Small intestine (tissue), 7 donors: ENCODE measurements around the gene C14orf93. TPM values are rescaled to one million over a fixed set of nuclear protein-coding genes. Genes with fewer than 3 reads are reported as not detected.
"Not testable (repeated sequence)": the region's sequence is repeated elsewhere in the genome, so short reads cannot be mapped to it uniquely, and the experiment has no call there.

Experiments used
- DNase-seq, 2 donors: peaks; one replicate each; pipeline versions ENCODE4 v3.0.0 to v3.0.0-alpha.2; 2013
- FAIRE-seq: peaks from 2 replicates; lab custom pipeline; 2012; peaks lifted over from hg19 to GRCh38; lab: Jason Lieb, UNC
- H3K27ac ChIP-seq, 3 donors: one replicate each; pipeline ENCODE4 v1.5.1; 2013; ENCODE audit warnings: low read length in 2 of 3, mild to moderate bottlenecking in 2 of 3, control low read depth in 1 of 3, inconsistent platforms in 1 of 3, low read depth in 1 of 3, moderate library complexity in 1 of 3
- H3K27me3 ChIP-seq, 3 donors: one replicate each; pipeline ENCODE4 v1.6.1; 2013; ENCODE audit warnings: low read length in 3 of 3, inconsistent platforms in 1 of 3; ENCODE audit not compliant: control insufficient read depth in 3 of 3, insufficient read depth in 3 of 3
- H3K36me3 ChIP-seq, 3 donors: one replicate each; pipeline ENCODE4 v1.6.1; 2013; ENCODE audit warnings: low read length in 3 of 3, inconsistent platforms in 1 of 3, low read depth in 1 of 3, mild to moderate bottlenecking in 1 of 3, moderate library complexity in 1 of 3; ENCODE audit not compliant: control insufficient read depth in 3 of 3, insufficient read depth in 2 of 3
- H3K4me1 ChIP-seq, 3 donors: one replicate each; pipeline ENCODE4 v1.6.1; 2013; ENCODE audit warnings: low read length in 2 of 3, inconsistent platforms in 1 of 3, low read depth in 1 of 3, mild to moderate bottlenecking in 1 of 3, moderate library complexity in 1 of 3; ENCODE audit not compliant: control insufficient read depth in 3 of 3, insufficient read depth in 2 of 3
- H3K4me3 ChIP-seq, 3 donors: one replicate each; pipeline ENCODE4 v1.5.1; 2013; ENCODE audit warnings: low read length in 3 of 3, control low read depth in 1 of 3, inconsistent platforms in 1 of 3, low read depth in 1 of 3, mild to moderate bottlenecking in 1 of 3, moderate library complexity in 1 of 3
- H3K9me3 ChIP-seq, 2 donors: one replicate each; pipeline ENCODE4 v1.6.1; 2013; ENCODE audit warnings: low read depth in 1 of 2, low read length in 1 of 2; ENCODE audit not compliant: control insufficient read depth in 2 of 2, insufficient read depth in 1 of 2
- WGBS, 3 donors: extraction: QIAGEN DNeasy Blood & Tissue Kit; methylation state at CpG; one replicate each; pipeline ENCODE4 v1.1.7; 2013; 5-methylcytosine and 5-hydroxymethylcytosine counted together
- polyA plus RNA-seq, 4 donors: library from polyadenylated mRNA; stranded (reverse) in 3 of 4; unstranded in 1 of 4; fragments of 200-250 nt in 3 of 4; fragments of 120-200 nt in 1 of 4; gene quantifications; one replicate each; pipeline versions ENCODE4 v1.2.1 to v1.2.3, GENCODE V29; 2013
- donor health status: healthy with polysubstance abuse.
- donor health status: control.
- donor health status: control.
- donor health status: Bipolar disorder and iron deficiency.
- donor health status: healthy.

Gene C14orf93
- polyA plus RNA-seq, 4 donors, result 4.9 to 17.0 (median 7.9) TPM

DNA sequence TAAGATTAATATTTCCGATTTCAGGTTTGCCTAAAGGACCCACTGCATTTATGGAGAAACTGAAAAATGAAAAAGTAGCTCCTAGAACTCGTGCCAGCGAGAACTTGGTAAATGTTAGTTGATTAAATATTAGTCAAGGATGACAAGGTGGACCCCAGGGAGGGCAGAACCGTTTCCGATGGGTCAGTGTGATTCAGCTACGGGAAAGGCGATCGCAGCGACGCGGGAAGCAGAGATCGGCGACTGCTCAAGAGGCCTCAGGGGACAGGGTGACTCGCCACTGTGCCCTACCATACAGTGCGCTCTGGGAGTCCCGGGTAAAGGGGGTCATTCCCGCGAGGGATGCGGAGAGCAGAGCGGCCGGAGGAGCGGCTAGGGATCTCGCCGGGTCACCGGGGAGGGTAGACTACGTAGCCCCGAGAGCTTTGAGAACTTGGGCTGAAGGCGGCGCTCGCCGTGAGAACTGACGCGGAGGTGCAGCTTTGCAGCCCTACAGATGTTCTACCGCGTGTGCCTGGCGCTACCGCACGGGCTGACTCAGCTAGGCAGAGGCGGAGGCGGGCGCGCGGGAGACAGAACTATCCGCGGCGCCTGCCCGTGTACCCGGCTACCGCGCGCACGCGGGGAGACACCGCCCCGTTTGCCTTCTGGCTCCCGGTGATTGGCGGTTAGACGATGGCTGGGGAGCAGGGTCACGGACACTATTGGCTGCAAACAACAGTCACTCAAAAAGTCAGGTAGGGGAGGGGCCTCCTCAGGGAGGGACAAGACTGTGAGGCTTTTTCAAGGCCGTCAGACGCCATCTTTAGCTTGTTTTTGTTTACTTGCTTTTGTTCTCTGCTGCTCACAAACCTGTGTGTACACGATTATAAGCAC is 3.2 kb downstream of the C14orf93 start:
- Histone ChIP-seq H3K36me3 (no peaks in the 10 kb centered on the region), H3K9me3 (no peaks in the 10 kb centered on the region), H3K27ac (peak overlapping the region; percentile 91 to 99 (median 91)), H3K4me3 (peak overlapping the region; percentile 50 to 72 (median 66)), H3K4me1 (peaks cover 0 to 20% (median 3%) of the 10 kb centered on the region in 3 donors), H3K27me3 (no peaks in the 10 kb centered on the region)
- no peak for FAIRE-seq
- WGBS, 3 donors, result 0 to 1% (median 1%) methylated on average over 59 to 62 of the region's 62 CpGs
- peak; percentile 98 to 99 for DNase-seq

DNA sequence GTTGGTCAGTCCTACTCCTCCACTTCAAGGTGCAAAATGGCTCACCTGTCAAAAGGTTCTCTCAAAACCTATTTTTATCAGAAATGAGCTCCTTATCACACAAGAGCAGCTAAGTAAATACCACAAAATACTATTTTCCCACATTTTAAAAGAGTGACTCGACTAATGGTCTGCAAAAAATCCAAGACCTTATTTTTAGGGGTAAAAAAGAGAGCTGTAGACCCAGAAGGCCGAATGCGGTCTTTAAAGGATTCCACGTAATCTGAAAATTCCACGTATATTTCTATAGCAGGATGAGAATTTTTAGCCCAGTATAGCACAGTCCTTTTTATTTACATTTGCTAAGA is 3.8 kb downstream of the C14orf93 start:
- Histone ChIP-seq H3K27ac (peak overlapping the region; percentile 91 to 99 (median 91)), H3K4me3 (peak overlapping the region in 2 of 3 donors; percentile 66 to 72), H3K9me3 (no peaks in the 10 kb centered on the region), H3K4me1 (peaks cover 0 to 20% (median 3%) of the 10 kb centered on the region in 3 donors), H3K27me3 (no peaks in the 10 kb centered on the region), H3K36me3 (no peaks in the 10 kb centered on the region)
- 42 to 44% (median 43%) methylated on average over 5 of the region's 5 CpGs for whole genome bisulfite sequencing, 3 donors
- DNase-seq (peak in 1 of 2 donors; percentile 28), FAIRE-seq (no peak)

DNA sequence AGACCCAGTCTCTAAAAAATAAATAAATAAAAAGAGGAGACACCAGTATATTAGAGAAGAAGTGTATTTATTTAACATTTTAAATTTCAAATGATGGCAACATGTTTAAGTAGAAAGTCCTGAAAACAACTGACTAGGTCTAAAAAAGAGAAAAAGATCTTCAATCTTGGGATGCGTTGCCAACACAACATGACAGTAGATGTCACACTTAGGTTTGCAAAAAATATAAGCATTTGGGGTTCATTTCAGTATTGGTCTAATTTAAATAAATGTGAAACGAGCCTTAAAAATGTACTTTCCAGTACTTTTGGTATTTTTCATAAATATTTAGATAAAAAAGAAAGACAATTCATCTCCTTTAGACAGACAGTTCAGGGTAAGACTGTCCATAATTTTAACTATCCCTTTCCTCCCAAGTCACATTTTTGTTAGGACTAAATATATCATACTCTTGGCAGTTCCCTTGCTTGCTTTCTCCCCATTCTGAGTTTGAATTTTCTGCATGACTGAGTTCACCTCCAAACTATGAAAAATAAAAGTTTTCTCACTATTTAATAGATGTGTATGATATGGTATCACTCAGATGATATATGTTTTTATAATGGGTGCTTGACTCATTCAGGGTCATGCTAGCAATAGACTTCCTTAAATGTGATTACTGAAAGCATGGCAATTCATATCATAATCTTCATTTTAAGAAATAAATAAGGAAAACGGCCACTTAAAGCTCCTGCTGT is 4.3 kb downstream of the C14orf93 start:
- no peak for DNase-seq
- H3K4me3 ChIP-seq, result peak overlapping the region in 2 of 3 donors; percentile 11 to 72
- H3K9me3 ChIP-seq, result no peaks in the 10 kb centered on the region
- H3K27me3 ChIP-seq, result no peaks in the 10 kb centered on the region
- no peaks in the 10 kb centered on the region for H3K36me3 ChIP-seq
- peaks cover 0 to 20% (median 3%) of the 10 kb centered on the region in 3 donors for H3K4me1 ChIP-seq
- 67 to 71% (median 68%) methylated on average over 3 of the region's 3 CpGs for WGBS, 3 donors
- H3K27ac ChIP-seq, result peak overlapping the region in 2 of 3 donors; percentile 8 to 91
- FAIRE-seq, result no peak

DNA sequence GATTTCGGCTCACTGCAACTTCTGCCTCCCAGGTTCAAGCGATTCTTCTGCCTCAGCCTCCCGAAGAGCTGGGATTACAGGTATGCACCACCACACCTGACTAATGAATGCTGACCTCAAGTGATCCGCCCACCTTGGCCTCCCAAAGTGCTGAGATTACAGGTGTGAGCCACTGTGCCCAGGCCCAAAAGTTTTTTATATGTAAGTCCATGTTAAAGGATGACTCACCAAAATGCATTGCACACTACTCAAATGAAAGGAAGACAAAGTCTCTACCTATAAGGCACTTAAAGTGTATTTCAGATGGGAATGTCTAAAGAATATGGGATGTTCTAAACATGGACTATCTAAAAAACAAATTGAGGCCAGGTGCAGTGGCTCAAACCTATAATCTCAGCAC is 5.7 kb downstream of the C14orf93 start:
- not testable (repeated sequence) for H3K27ac ChIP-seq, H3K4me3 ChIP-seq, H3K36me3 ChIP-seq, FAIRE-seq, H3K27me3 ChIP-seq, DNase-seq, H3K9me3 ChIP-seq
- H3K4me1 ChIP-seq, result peaks cover 0 to 14% (median 3%) of the 10 kb centered on the region in 3 donors
- 94 to 97% (median 97%) methylated on average over 4 of the region's 4 CpGs for WGBS, 3 donors

DNA sequence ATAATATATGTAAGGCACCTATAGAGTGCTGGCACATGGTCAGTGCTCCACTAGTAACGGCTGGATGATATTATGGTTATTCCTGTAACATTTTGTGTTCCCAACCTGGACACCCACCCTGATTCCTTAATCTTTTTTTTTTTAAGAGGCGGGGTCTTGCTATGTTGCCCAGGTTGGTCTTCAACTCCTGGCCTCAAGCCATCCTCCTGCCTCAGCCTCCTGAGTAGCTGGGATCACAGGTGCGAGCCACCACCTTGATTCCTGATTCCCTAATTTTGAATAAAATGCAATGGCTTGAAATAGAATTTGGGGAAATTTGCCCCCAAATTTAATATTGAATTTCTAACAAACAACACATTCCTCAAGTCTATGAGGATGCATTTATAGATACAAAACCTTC is 7.4 kb downstream of the C14orf93 start:
- 96 to 98% (median 97%) methylated on average over 3 of the region's 3 CpGs for WGBS, 3 donors
- Histone ChIP-seq H3K4me3 (no peak overlapping the region), H3K27ac (no peak overlapping the region), H3K4me1 (peaks cover 0 to 11% (median 2%) of the 10 kb centered on the region in 3 donors), H3K9me3 (no peaks in the 10 kb centered on the region), H3K36me3 (peaks cover 0 to 10% (median 0%) of the 10 kb centered on the region in 3 donors), H3K27me3 (no peaks in the 10 kb centered on the region)
- no peak for DNase-seq
- FAIRE-seq, result no peak

DNA sequence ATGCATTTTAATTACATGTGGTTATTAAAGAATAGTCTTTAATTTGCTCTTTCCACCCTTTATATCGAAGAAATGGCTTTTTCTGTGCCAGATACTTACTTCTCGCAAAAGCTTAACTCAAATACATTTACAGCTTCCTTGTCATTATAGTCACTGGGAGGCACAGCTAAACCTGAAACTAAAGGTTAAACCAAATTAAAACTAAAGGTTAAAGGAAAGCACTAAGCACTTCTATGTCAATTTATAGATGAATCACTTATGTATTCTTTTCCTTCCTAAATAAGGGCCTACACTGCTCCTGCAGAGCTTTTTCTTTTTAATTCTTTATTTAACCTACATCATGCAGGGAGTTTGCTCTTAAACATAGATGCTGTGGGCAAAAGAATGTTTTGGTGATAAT is 9.1 kb downstream of the C14orf93 start:
- Histone ChIP-seq H3K9me3 (no peaks in the 10 kb centered on the region), H3K4me1 (peaks cover 0 to 3% (median 0%) of the 10 kb centered on the region in 3 donors), H3K27ac (no peak overlapping the region), H3K36me3 (peaks cover 0 to 12% (median 0%) of the 10 kb centered on the region in 3 donors), H3K27me3 (no peaks in the 10 kb centered on the region), H3K4me3 (no peak overlapping the region)
- 86 to 93% (median 92%) methylated on average over 2 of the region's 2 CpGs for WGBS, 3 donors
- no peak for FAIRE-seq
- DNase-seq, result no peak

DNA sequence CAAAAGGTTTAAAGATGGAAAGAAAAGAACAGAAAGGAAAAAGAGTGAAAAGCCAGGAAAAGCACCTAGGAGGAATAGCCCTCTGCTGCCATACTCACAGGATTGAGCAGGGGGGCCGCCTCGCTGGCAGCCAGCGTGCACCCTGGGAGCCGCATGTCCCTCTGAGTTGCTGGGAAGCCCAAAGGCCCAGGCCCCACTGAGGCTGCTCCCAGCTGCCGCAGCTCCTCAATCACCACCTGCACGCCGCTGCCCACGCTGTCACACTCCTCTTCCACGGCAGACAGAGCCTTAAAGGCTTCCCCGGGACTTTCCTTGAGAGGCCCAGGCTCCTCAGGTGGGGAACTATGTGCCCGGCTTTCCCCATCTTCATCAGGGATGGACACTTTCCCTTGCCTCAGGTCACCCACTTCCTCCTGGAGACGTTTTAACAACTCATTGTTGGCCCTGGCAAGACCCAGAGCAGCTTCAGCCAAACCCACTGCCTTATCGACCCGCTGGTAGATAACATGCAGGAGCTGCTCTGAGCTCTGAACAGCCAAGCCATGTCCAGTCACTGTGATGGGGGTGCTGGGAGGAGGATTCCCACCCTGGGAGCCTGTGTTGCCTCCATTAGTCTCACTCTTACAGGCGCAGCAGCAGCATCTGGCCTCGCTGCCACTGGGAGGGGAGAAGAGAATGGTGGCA is 11.5 kb downstream of the C14orf93 start:
- WGBS, 3 donors, result 67 to 84% (median 77%) methylated on average over 16 of the region's 16 CpGs
- H3K9me3 ChIP-seq, result no peaks in the 10 kb centered on the region
- no peak overlapping the region for H3K4me3 ChIP-seq
- FAIRE-seq, result no peak
- no peak overlapping the region for H3K27ac ChIP-seq
- H3K36me3 ChIP-seq, result peaks cover 0 to 18% (median 0%) of the 10 kb centered on the region in 3 donors
- no peak for DNase-seq
- H3K27me3 ChIP-seq, result no peaks in the 10 kb centered on the region
- no peaks in the 10 kb centered on the region for H3K4me1 ChIP-seq
